Thymus (tissue), 11 donors: ENCODE measurements around the gene ZDHHC14. TPM values are rescaled to one million over a fixed set of nuclear protein-coding genes. Genes with fewer than 3 reads are reported as not detected.

ENCODE experiments used
- DNase-seq, 9 donors: peaks; one replicate each; pipeline ENCODE4 v3.0.0-alpha.2; 2013; ENCODE audit warnings: low spot score in 9 of 9, low read depth in 6 of 9, missing footprints in 1 of 9
- H3K27ac ChIP-seq, 2 donors: one replicate each; pipeline ENCODE4 v1.5.1; 2013; ENCODE audit warnings: control low read depth in 1 of 2, low read depth in 1 of 2, low read length in 1 of 2, mild to moderate bottlenecking in 1 of 2, moderate library complexity in 1 of 2
- H3K27me3 ChIP-seq, 2 donors: one replicate each; pipeline ENCODE4 v1.5.1; 2013; ENCODE audit warnings: low read length in 1 of 2; ENCODE audit not compliant: control insufficient read depth in 2 of 2, insufficient read depth in 1 of 2
- H3K36me3 ChIP-seq, 2 donors: one replicate each; pipeline ENCODE4 v1.5.1; 2013; ENCODE audit warnings: low read length in 1 of 2, mild to moderate bottlenecking in 1 of 2, moderate library complexity in 1 of 2; ENCODE audit not compliant: control insufficient read depth in 2 of 2, insufficient read depth in 2 of 2
- H3K4me1 ChIP-seq, 2 donors: one replicate each; pipeline ENCODE4 v1.5.1; 2013; ENCODE audit warnings: low read length in 2 of 2; ENCODE audit not compliant: control insufficient read depth in 2 of 2, insufficient read depth in 2 of 2
- H3K4me3 ChIP-seq, 2 donors: one replicate each; pipeline ENCODE4 v1.5.1; 2013; ENCODE audit warnings: low read length in 2 of 2, control low read depth in 1 of 2, mild to moderate bottlenecking in 1 of 2
- H3K9me3 ChIP-seq, 2 donors: one replicate each; pipeline ENCODE4 v1.5.1; 2013; ENCODE audit warnings: low read length in 1 of 2, mild to moderate bottlenecking in 1 of 2; ENCODE audit not compliant: control insufficient read depth in 2 of 2, insufficient read depth in 1 of 2
- WGBS: extraction: QIAGEN DNeasy Blood & Tissue Kit; methylation state at CpG from one replicate; pipeline ENCODE4 v1.1.7; 2013; 5-methylcytosine and 5-hydroxymethylcytosine counted together
- polyA plus RNA-seq: library from polyadenylated mRNA; stranded (reverse); fragments of 200-250 nt; gene quantifications from one replicate; pipeline ENCODE4 v1.2.3, GENCODE V29; 2013
- total RNA-seq: library from RNA; stranded (reverse); fragments of 120-200 nt; gene quantifications from one replicate; pipeline ENCODE4 v1.2.4, GENCODE V29; 2013
- donor health status: healthy.

Gene ZDHHC14
- total and polyA plus RNA-seq, 2 donors: 3.4 to 7.5 TPM

DNA sequence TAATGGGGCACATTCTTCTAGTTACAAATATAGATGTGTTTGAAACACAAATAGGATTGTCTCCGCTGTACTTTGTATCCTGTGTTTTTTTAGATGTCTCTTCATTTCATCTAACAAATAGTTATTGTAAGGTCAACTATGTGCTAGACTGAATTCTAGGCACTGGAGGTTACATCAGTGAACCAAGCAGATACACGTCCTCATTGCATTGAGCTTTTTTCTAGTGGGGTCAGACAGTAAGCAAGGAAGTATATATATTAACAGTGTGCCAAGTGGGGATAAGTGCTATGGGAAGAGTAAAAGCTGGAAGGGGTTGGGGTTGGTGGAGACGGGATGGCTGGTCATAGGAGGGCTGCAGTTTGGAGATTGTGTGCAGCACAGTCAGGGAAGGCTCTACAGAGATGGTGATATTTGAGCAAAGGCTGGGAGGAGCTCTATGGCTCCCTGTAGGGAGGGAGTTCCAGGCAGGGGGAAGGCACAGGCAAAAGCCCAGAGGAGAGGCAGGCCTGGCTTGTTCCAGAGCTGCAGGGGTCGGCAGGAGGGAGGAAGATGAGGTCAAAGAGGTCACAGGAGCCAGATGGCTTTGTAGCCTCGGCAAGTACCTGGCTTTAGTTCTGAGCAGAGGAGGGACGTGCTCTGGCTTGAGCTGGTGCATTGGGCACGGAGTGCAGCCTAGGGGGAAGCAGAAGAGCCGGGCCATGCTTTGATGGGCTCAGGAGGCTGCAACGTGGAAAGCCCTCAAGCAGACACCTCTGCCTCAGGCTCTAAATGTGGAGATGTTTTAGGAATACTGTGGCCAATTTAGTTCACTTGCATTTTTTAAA, 152.3 kb downstream of the ZDHHC14 start:
- Histone ChIP-seq H3K4me1 (peaks cover 0 to 19% of the 10 kb centered on the region in 2 donors), H3K27me3 (no peaks in the 10 kb centered on the region), H3K36me3 (no peaks in the 10 kb centered on the region), H3K27ac (no peak overlapping the region), H3K9me3 (no peaks in the 10 kb centered on the region), H3K4me3 (no peak overlapping the region)
- 94% methylated on average over 9 of the region's 9 CpGs for WGBS
- no peak for DNase-seq

DNA sequence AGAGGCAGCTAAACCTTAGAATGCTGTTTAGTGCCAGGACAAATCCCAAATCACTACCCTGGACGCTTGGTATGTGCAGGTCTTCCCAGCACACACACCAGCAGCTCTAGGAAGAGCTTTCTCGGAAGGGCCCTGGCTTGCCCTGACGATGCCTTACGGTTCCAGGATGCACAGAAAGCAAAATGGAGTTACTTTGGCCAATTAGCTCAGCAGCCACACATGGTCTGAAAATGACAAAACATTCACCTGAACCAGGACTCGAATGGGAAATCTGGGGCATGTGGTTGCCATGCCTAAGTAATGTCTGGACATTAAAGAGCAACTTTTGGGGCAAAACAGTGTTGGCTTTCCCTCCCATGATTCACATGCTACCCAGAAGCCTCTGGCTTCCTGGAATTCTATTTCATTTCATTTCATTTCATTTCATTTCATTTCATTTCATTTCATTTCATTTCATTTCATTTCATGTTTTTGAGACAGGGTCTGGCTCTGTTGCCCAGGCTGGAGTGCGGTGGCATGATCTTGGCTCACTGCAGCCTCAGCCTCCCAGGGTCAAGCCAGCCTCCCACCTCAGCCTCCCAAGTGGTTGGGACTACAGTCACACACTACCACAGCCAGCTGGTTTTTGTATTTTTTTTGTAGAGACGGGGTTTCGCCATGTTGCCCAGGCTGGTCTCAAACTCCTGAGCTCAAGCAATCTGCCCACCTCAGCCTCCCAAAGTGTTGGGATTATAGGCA, 153.3 kb downstream of the ZDHHC14 start:
- Histone ChIP-seq H3K9me3 (no peaks in the 10 kb centered on the region), H3K4me1 (peaks cover 0 to 20% of the 10 kb centered on the region in 2 donors), H3K27me3 (no peaks in the 10 kb centered on the region), H3K27ac (no peak overlapping the region), H3K4me3 (no peak overlapping the region), H3K36me3 (no peaks in the 10 kb centered on the region)
- 97% methylated on average over 8 of the region's 8 CpGs for WGBS
- no peak for DNase-seq

DNA sequence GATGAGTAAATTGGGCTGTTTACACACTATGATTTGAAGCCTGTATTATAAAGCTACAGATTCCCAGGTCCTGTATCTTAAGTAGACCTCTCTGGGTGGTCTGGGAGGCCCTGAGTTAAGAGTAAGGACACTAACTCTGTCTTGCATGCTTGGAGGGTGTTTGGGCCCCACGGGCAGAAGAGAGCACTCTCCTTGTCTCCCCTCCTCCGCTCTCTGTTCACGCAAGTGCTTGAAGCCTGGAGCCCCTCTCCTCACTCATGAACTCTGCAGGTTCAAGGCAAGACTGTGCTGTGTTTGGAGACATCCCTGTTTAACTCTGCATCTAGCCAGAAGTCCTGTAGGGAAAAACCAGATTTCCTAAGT, 154.0 kb downstream of the ZDHHC14 start:
- H3K4me3 ChIP-seq: no peak overlapping the region
- no peak overlapping the region for H3K27ac ChIP-seq
- no peaks in the 10 kb centered on the region for H3K9me3 ChIP-seq
- 97% methylated on average over 3 of the region's 3 CpGs for WGBS
- H3K4me1 ChIP-seq: peaks cover 0 to 26% of the 10 kb centered on the region in 2 donors
- DNase-seq: peak in 1 of 9 donors; percentile 34
- H3K27me3 ChIP-seq: no peaks in the 10 kb centered on the region
- no peaks in the 10 kb centered on the region for H3K36me3 ChIP-seq

DNA sequence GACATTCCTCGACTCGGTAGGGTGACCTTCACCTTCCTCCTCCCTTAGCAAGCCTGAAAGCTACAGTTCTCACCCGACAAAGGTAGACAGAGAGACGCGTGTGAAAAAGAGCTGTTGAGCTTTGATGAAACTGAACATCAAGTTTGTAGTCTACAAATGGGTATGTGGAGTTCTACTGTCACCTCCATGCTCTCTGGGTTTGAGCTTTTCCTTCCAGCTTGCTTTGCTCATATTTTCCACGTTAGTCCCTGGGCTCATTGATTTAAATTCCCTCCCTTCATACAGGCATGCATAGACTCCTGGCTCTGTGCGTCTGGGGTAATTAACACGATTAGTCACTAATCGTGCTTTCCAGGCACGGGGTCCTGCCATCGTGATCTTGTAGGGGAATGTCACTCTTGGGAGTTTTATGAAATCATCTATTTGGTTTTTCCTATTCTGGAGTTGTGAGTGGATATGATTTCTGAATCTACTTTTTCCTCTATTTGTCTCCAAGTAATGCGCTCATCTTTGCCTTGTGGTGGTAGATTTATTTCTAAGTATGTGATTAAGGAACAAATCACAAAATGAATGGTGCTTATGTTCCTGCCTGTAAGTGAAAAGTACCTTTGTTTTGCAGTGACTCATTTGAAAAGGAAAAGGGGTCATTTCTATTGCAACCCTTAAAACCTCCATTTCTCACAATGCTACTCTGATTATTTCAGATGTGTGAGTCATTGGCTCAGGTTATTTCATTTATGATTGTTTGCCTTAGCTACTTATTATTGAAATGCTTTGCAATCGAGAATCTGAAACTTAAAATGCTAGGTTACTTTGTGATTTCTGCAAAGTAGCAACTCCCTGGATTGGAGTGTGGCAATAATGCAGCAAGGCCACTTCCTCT, 154.6 kb downstream of the ZDHHC14 start:
- Histone ChIP-seq H3K27ac (no peak overlapping the region), H3K9me3 (no peaks in the 10 kb centered on the region), H3K4me3 (no peak overlapping the region), H3K36me3 (no peaks in the 10 kb centered on the region), H3K4me1 (peaks cover 0 to 26% of the 10 kb centered on the region in 2 donors), H3K27me3 (no peaks in the 10 kb centered on the region)
- 89% methylated on average over 13 of the region's 13 CpGs for WGBS
- peak in 1 of 9 donors; percentile 52 for DNase-seq

DNA sequence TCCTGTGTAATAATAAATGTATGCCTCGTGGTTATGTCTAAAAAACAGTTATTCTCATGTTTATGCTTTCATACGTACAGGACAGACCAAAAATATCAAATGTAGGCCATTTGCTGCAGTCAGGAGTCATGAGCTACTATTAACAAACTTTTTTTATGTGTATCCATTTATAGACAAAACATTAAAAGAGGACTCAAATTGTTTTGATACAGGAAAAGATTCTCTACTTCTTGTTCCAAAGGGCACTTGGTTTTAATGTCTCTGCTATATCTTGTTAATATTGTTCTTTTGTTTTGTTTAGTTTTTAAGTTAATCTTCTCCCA, 155.2 kb downstream of the ZDHHC14 start:
- no peak overlapping the region for H3K4me3 ChIP-seq

DNA sequence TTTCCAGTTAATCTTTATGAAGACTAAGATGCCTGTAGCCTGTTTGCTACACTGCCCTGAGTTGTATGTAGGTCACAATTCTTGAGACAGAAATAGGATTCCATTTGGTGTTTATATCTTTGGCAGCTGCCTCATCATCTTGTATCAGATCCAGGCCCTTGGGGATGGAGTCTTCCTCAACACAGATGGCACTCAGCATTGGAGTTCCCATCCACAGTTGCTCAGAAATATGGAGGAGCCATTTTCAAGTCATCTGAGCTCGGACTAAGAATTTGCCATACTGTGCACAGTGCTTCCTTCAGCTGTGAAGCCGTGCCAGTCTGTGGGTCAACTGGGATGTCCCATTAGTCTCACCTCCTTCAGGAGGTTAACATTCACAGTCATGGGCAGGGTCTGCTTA, 156.6 kb downstream of the ZDHHC14 start:
- H3K27ac ChIP-seq: no peak overlapping the region
- peaks cover 0 to 13% of the 10 kb centered on the region in 2 donors for H3K4me1 ChIP-seq
- no peaks in the 10 kb centered on the region for H3K36me3 ChIP-seq
- no peaks in the 10 kb centered on the region for H3K9me3 ChIP-seq
- H3K4me3 ChIP-seq: no peak overlapping the region
- no peak for DNase-seq
- 97% methylated on average over 2 of the region's 2 CpGs for WGBS
- H3K27me3 ChIP-seq: no peaks in the 10 kb centered on the region

More for the DNA sequence above, 155.2 kb downstream of the ZDHHC14 start:
- Histone ChIP-seq H3K27ac (no peak overlapping the region), H3K36me3 (no peaks in the 10 kb centered on the region), H3K27me3 (no peaks in the 10 kb centered on the region), H3K4me1 (peaks cover 0 to 22% of the 10 kb centered on the region in 2 donors), H3K9me3 (no peaks in the 10 kb centered on the region)
- DNase-seq: no peak
- WGBS: 7% methylated on average over 2 of the region's 2 CpGs

DNA sequence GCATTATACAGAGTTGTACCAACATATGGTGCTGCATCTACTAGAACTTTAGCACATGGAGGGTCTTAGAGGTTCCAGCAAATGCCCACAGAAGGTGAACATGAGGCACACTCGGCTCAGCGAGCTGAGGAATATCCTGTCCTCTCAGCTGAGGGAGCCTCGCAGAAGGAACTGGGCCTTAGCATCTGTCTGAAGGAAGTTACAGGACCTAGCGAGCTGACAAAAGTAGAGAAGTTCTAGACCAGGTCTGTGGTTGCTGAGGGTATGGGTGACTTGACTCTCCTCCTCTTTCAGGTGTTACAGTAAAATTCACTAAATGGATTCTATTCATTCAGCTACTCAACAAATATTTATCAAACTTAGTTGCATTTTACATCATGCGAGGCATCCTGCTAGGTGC, 157.2 kb downstream of the ZDHHC14 start:
- Histone ChIP-seq H3K4me3 (no peak overlapping the region), H3K27me3 (no peaks in the 10 kb centered on the region), H3K27ac (no peak overlapping the region), H3K36me3 (no peaks in the 10 kb centered on the region), H3K4me1 (peaks cover 0 to 12% of the 10 kb centered on the region in 2 donors), H3K9me3 (no peaks in the 10 kb centered on the region)
- DNase-seq: no peak
- 45% methylated on average over 5 of the region's 5 CpGs for WGBS

DNA sequence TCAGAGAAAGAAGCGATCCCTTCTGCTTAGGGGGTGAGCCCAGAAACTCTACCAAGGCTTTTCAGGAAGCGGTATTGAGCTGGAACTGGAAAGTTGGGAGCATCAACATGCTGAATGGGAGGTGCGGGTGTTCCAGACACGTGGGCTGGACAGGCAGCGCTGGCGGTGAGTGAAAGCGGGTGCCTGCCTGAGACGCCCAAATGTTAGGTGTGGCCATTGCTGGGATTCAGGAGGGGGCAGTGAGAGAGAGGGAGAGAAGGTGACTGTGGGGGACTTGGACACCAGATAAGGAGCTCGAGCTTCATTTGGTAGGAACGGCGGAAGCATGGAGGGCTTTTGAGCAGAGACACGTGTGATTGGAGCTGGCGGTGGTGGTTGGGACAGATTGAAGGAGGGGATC, 157.7 kb downstream of the ZDHHC14 start:
- no peak overlapping the region for H3K27ac ChIP-seq
- no peaks in the 10 kb centered on the region for H3K9me3 ChIP-seq
- H3K27me3 ChIP-seq: no peaks in the 10 kb centered on the region
- no peak overlapping the region for H3K4me3 ChIP-seq
- H3K36me3 ChIP-seq: no peaks in the 10 kb centered on the region
- H3K4me1 ChIP-seq: peaks cover 0 to 9% of the 10 kb centered on the region in 2 donors
- WGBS: 96% methylated on average over 13 of the region's 13 CpGs
- no peak for DNase-seq

DNA sequence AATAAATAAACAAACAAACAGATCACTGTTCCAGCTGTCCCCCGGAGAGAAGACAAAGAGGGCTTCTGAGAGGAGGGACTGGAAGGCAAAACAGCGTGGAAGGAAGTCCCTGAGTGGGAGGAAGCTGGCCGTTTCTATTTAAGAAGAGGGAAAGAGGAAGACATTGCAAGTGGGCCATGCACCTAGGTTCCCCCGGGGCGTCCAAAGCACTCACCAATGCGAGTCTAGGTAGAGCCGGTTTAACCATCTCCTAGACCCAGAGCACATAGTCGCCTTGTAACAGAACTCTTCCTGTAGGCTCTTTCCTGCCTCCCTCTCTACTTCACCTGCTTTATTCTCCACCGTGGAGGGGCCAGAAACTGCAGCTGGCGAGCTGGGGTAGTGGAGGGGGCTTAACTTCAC, 158.4 kb downstream of the ZDHHC14 start:
- H3K27ac ChIP-seq: no peak overlapping the region
- 62% methylated on average over 10 of the region's 10 CpGs for WGBS

More for the DNA sequence above, 158.4 kb downstream of the ZDHHC14 start:
- Histone ChIP-seq H3K36me3 (no peaks in the 10 kb centered on the region), H3K9me3 (no peaks in the 10 kb centered on the region), H3K27me3 (no peaks in the 10 kb centered on the region), H3K4me3 (no peak overlapping the region), H3K4me1 (peaks cover 0 to 9% of the 10 kb centered on the region in 2 donors)
- no peak for DNase-seq
